ENCODE data around the gene CLEC18B.
"Not testable (repeated sequence)": the region's sequence is repeated elsewhere in the genome, so short reads cannot be mapped to it uniquely, and the experiment has no call there.

Gene CLEC18B

GRCh38 chr16:74420612-74421481 is at the start of gene CLEC18B:
CLEC18B (minus strand) TSS chr16:74421478; CDS start chr16:74421270, 208 bp downstream.
- in situ Hi-C loops (cut with MboI; ENCODE audit: low sequenced_read_pairs): not testable (repeated sequence)

GRCh38 chr16:74469946-74470478 is 48.7 kb upstream of the CLEC18B start:
- in situ Hi-C loops (cut with MboI; ENCODE audit: low sequenced_read_pairs): no loop called here

- in situ Hi-C loops (cut with MboI; ENCODE audit: low sequenced_read_pairs): no loop called here
Measured at GRCh38 chr16:74468807-74469525, 47.7 kb upstream of the CLEC18B start.

- in situ Hi-C loops (cut with MboI; ENCODE audit: low sequenced_read_pairs): no loop called here
Measured at GRCh38 chr16:74466872-74467271, 45.6 kb upstream of the CLEC18B start.

GRCh38 chr16:74465851-74466685 is 44.8 kb upstream of the CLEC18B start:
- in situ Hi-C loops (cut with MboI; ENCODE audit: low sequenced_read_pairs): no loop called here

- in situ Hi-C loops (cut with MboI; ENCODE audit: low sequenced_read_pairs): no loop called here
Measured at GRCh38 chr16:74465281-74465680, 44.0 kb upstream of the CLEC18B start.

GRCh38 chr16:74463888-74464287 is 42.6 kb upstream of the CLEC18B start:
- in situ Hi-C loops (cut with MboI; ENCODE audit: low sequenced_read_pairs): no loop called here

- in situ Hi-C loops (cut with MboI; ENCODE audit: low sequenced_read_pairs): no loop called here
Measured at GRCh38 chr16:74462361-74462760, 41.1 kb upstream of the CLEC18B start.

GRCh38 chr16:74461826-74462225 is 40.5 kb upstream of the CLEC18B start:
- in situ Hi-C loops (cut with MboI; ENCODE audit: low sequenced_read_pairs): no loop called here

- in situ Hi-C loops (cut with MboI; ENCODE audit: low sequenced_read_pairs): no loop called here
Measured at GRCh38 chr16:74460542-74460941, 39.3 kb upstream of the CLEC18B start.

- in situ Hi-C loops (cut with MboI; ENCODE audit: low sequenced_read_pairs): no loop called here
Measured at GRCh38 chr16:74456290-74456625, 35.0 kb upstream of the CLEC18B start.

- in situ Hi-C loops (cut with MboI; ENCODE audit: low sequenced_read_pairs): no loop called here
Measured at GRCh38 chr16:74455619-74456289, 34.5 kb upstream of the CLEC18B start.

GRCh38 chr16:74455213-74455612 is 33.9 kb upstream of the CLEC18B start:
- in situ Hi-C loops (cut with MboI; ENCODE audit: low sequenced_read_pairs): no loop called here

- in situ Hi-C loops (cut with MboI; ENCODE audit: low sequenced_read_pairs): no loop called here
Measured at GRCh38 chr16:74451951-74452758, 30.9 kb upstream of the CLEC18B start.

- in situ Hi-C loops (cut with MboI; ENCODE audit: low sequenced_read_pairs): no loop called here
Measured at GRCh38 chr16:74450967-74451760, 29.9 kb upstream of the CLEC18B start.

GRCh38 chr16:74450236-74450635 is 29.0 kb upstream of the CLEC18B start:
- in situ Hi-C loops (cut with MboI; ENCODE audit: low sequenced_read_pairs): no loop called here

- in situ Hi-C loops (cut with MboI; ENCODE audit: low sequenced_read_pairs): no loop called here
Measured at GRCh38 chr16:74449470-74449869, 28.2 kb upstream of the CLEC18B start.

- in situ Hi-C loops (cut with MboI; ENCODE audit: low sequenced_read_pairs): no loop called here
Measured at GRCh38 chr16:74448990-74449389, 27.7 kb upstream of the CLEC18B start.

- in situ Hi-C loops (cut with MboI; ENCODE audit: low sequenced_read_pairs): no loop called here
Measured at GRCh38 chr16:74447578-74447977, 26.3 kb upstream of the CLEC18B start.

Measured in HL-60/S4 (cell line).